ENCODE measurements around the gene RNU1-4.
"Not testable (repeated sequence)": the region's sequence is repeated elsewhere in the genome, so short reads cannot be mapped to it uniquely, and the experiment has no call there.

RNU1-4 gene

DNA sequence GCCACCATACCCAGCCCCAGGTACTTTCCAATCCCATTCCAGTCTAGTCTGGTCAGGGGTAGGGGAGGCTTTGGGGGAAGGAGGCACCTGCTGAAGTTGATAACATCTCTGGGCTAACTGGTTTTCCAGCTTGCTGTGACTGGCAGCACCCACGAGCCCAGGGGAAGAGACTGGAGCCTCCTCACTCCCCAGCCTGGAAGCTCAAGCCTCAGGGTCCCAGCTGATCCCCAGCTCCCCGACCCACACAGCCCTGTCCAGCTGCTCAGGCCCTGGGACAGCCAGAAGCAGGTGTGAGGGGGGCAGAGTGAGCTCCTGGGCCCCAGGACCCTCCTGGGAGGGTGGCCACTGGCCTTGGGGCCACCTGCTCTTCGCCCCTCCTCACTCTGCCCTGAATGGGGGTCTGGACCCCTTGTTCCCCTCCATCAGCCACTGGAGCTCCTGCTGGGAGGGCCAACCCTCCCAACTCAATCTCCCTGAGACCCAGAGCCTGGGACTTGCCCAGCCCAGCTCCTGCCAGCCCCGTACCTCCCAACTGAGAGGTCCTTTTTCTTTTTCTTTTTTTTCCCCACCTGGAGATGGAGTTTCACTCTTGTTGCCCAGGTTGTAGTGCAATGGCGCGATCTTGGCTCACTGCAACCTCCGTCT lies 23.5 kb upstream of the RNU1-4 start:
- no peak overlapping the region for H3K4me3 Mint-ChIP-seq
- H3K27ac Mint-ChIP-seq: peak overlapping the region; percentile 25 to 30
- peaks cover 38 to 70% of the 10 kb centered on the region in 2 donors for H3K27me3 Mint-ChIP-seq
- H3K9me3 Mint-ChIP-seq: no peaks in the 10 kb centered on the region
- no peak for DNase-seq
- H3K4me1 Mint-ChIP-seq (ENCODE audit: low read depth in 2 of 2): no peaks in the 10 kb centered on the region
- H3K36me3 Mint-ChIP-seq (ENCODE audit: insufficient read depth): peaks cover 2% of the 10 kb centered on the region
- no peak for ATAC-seq (replicated peaks)

DNA sequence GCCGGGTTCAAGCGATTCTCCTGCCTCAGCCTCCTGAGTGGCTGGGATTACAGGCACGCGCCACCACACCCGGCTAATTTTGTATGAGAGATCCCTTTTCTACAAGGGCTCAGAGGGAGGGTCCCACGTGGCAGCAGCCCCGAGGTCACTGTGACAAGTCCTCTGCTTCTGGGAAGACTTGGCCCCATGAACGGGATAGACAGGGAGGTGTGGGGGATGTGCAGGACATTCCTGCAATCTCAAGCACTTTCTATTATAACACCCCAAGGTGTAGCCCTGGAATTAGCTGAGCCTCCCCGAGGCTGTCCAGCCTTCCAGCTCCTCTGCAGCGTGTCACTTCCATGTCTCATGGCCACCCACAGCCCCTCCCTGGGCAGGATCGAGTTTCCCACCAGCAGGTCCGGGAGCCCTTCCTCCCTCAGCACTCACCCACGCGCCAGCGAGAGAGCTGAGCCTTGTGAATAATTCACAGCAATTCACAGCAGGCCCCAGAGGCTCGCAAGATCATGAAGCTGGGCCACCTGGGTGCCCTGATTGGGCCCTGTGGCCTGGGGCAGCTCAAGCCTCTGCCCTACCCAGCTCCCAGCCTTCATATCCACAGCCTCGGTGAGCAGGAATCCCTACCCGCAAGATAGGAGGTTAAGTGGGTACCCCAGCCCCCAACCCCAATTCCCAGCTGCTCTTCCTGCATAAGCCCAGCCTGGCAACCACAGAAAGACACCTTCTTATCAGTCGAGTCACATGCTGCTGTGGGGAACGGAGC lies 22.8 kb upstream of the RNU1-4 start:
- Mint-ChIP-seq H3K4me1 (ENCODE audit: low read depth in 2 of 2) (no peaks in the 10 kb centered on the region), H3K9me3 (no peaks in the 10 kb centered on the region), H3K27ac (peak overlapping the region in 1 of 2 donors; percentile 30), H3K27me3 (peaks cover 40 to 70% of the 10 kb centered on the region in 2 donors), H3K36me3 (ENCODE audit: insufficient read depth) (peaks cover 2% of the 10 kb centered on the region), H3K4me3 (no peak overlapping the region)
- ATAC-seq (replicated peaks) (no peak), DNase-seq (no peak)

DNA sequence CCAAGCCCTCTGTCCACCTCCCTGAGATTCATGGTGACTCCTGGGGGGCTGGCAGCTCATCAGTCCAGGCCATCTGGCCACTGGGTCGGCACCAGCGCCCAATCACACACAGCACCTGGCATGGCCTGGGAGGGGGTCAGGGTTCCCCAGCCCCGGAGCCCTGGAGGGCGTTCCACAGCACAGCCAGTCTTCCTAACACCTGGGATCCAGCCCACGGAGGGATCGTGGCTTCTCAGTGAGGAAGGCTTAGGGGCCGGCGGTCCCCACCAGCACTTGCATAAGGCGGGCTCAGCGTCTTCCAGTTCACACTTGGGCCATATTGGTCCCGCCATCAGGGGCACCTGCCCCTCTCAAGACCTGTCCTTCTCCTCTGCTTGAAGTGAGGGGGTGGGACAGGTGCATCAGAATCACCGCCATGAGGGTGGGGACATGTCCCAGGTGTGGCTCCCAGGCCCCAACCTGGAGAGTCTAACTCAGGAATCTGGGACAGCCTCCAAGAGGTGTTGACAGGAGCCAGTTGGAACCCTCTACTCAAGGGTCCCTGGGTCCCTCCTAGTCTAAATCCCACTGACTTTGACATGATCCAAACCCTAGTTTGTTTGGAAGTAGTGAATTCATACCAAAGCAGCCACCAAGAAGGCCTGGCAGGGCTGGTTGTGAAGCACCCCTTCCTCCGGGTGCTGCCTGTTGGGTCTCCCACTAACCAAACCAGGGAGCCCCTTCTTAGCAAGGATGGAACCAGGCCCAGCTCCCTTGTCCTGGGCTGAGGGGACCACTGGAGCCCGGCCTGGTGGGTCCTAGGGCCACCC lies 22.0 kb upstream of the RNU1-4 start:
- not testable (repeated sequence) for DNase-seq; H3K27ac Mint-ChIP-seq; ATAC-seq (replicated peaks); H3K9me3 Mint-ChIP-seq; H3K4me1 Mint-ChIP-seq (ENCODE audit: low read depth in 2 of 2); H3K36me3 Mint-ChIP-seq (ENCODE audit: insufficient read depth); H3K4me3 Mint-ChIP-seq
- H3K27me3 Mint-ChIP-seq: peaks cover 40 to 62% of the 10 kb centered on the region in 2 donors

DNA sequence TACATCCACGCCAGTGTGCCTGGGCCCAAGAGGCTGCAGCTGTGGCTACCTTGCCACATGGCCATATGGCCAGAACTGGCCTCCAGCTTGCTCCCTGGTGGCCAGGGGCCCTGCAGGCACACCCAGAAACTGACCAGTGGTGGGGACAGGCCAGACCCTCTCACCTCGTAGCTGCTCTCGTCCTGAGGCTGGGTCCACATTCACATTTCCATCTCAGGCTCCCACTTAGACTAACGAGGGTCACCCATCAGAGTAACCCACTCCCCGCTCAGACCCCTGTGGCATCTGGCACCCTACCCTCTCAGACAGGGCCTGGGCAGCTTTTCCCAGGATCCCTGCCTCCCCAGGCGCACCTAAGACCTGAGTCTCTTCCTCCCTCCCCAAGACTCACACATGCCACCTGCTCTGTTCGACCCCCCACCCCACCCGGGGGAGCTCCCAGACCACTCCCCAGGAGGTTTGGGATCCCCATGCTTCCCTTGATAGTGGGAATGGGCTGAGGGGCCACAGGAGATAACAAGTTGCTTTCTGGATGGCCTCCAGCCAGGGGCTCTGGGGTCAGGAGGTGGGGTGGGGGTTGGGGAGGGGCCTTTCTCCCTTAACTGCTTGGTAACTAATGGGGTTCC lies 21.3 kb upstream of the RNU1-4 start:
- Mint-ChIP-seq H3K36me3 (ENCODE audit: insufficient read depth) (peaks cover 2% of the 10 kb centered on the region), H3K4me3 (no peak overlapping the region), H3K4me1 (ENCODE audit: low read depth in 2 of 2) (no peaks in the 10 kb centered on the region), H3K9me3 (no peaks in the 10 kb centered on the region), H3K27ac (no peak overlapping the region), H3K27me3 (peaks cover 40 to 60% of the 10 kb centered on the region in 2 donors)
- no peak for ATAC-seq (replicated peaks)
- no peak for DNase-seq

DNA sequence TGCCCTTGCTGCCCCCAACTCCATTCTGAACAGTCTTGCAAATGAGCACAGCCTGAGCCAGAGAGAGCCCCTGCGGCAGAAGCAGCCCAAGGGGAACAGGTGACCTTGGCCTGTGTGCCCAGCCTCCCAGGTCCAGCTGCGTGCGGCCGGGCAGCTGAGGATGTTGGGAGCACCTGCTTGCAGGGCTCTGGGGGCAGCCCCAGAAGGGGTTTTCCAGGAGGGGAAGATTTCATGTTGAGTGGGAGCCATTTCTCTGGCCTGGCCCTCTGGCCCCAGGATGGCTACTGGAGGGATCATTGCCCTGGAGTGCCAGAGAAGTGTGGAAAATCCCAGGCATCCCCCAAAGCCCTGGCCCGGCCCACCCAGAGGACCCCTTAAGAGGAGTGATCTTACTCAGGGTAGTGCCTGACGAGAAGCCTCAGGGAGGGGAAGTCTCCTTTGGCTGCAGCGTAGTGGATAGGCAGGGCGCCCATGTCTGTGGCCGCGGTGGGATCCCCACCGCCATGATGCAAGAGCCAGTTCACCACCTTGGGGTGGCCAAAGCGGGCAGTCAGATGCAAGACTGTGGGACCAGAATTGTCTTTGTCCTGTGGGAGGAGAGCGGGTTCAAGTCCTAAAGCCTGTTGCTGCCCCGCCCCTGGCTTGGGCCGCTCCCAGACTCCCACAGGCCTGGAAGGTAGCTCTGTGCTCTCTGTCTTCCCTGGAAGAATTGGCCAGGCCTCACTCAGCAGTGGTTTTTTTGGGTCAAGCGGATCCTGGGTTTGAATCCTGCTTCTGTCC lies 20.6 kb upstream of the RNU1-4 start:
- H3K4me1 Mint-ChIP-seq (ENCODE audit: low read depth in 2 of 2): no peaks in the 10 kb centered on the region
- H3K27ac Mint-ChIP-seq: no peak overlapping the region
- ATAC-seq (replicated peaks) (no peak), DNase-seq (no peak)
- H3K9me3 Mint-ChIP-seq: no peaks in the 10 kb centered on the region
- H3K36me3 Mint-ChIP-seq (ENCODE audit: insufficient read depth): peaks cover 2% of the 10 kb centered on the region
- peaks cover 40 to 60% of the 10 kb centered on the region in 2 donors for H3K27me3 Mint-ChIP-seq
- H3K4me3 Mint-ChIP-seq: no peak overlapping the region

DNA sequence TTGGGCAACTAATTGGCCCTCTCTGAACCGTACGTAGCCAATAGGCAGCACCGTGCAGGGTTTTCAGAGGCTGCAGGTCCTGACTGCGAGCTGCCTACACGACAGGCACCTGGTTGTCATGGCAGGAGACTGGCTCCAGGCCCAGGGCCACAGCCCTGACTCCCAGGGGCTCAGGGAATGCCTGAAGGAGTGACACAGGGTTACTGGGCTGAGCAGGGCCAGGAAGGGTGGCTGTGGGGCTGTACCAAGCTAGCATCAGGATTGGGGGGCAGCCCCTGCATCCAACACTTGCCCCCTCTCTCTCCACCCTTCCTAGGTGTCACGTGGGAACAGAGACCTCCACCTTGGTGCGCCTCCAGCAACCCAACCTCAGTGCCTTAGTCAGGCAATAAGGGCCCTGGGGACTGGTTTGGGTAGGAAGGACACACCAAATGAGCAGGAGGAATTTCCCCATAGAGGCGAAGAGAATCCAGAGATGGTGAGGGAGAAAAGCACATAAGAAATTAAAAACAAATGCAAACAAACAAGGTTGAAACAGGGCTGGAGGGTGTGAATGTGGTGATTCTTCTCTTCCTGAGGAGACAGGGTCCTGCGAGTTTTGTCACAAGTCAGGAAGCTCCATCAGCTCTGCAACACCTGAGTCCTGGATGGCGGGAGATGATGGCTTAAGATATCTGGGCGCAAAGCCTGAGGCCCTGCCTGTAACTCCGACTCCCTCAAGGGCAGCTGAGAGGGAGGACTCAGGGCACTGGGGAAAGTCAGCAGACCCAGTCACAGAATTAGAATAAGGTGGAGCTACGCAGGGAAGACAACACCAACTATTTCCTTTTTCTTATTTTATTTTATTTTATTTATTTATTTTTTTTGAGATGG lies 19.7 kb upstream of the RNU1-4 start:
- peaks cover 1% of the 10 kb centered on the region for H3K36me3 Mint-ChIP-seq (ENCODE audit: insufficient read depth)
- ATAC-seq (replicated peaks) (no peak), DNase-seq (no peak)
- H3K27me3 Mint-ChIP-seq: peaks cover 40 to 60% of the 10 kb centered on the region in 2 donors
- H3K4me3 Mint-ChIP-seq: no peak overlapping the region
- no peaks in the 10 kb centered on the region for H3K9me3 Mint-ChIP-seq
- no peak overlapping the region for H3K27ac Mint-ChIP-seq
- no peaks in the 10 kb centered on the region for H3K4me1 Mint-ChIP-seq (ENCODE audit: low read depth in 2 of 2)

DNA sequence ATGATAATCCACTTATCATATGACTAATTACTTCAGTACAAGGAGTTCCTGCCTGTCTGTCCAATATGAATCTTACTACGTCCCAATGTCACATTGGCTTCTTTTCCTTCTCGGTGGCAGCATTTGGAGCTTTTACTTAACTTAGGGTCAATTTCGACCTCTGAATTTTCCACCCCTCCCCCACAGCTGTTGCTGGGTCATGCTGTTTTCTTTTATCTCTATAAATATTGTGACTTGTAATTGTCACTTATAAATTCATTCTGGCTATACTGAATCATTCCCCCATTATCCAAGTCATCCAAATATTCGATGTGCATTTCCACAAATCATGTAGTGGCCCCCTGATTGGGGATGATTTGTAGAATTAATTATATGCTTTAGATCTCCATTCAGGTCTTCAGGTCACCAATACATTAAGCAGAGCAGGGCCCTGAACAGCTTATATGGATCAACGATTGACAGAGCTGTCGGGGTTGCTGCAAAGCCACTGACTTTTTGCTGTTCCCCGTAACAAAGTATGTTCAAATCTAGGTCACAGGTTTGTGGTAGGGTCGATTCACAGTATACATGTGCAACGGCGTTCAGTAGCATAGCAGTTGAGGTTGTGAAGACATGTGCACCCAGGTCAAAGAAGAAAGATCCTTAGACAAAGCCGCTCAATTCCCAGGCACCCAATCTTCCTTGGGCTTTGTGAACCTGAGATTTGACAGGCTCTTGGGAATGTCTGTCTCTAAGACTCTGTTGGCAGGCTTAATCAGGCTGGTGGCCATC lies 18.3 kb upstream of the RNU1-4 start:
- no peak overlapping the region for H3K4me3 Mint-ChIP-seq
- H3K9me3 Mint-ChIP-seq: no peaks in the 10 kb centered on the region
- peaks cover 38 to 46% of the 10 kb centered on the region in 2 donors for H3K27me3 Mint-ChIP-seq
- DNase-seq (no peak), ATAC-seq (replicated peaks) (no peak)
- H3K27ac Mint-ChIP-seq: no peak overlapping the region
- H3K36me3 Mint-ChIP-seq (ENCODE audit: insufficient read depth): no peaks in the 10 kb centered on the region
- H3K4me1 Mint-ChIP-seq (ENCODE audit: low read depth in 2 of 2): no peaks in the 10 kb centered on the region

DNA sequence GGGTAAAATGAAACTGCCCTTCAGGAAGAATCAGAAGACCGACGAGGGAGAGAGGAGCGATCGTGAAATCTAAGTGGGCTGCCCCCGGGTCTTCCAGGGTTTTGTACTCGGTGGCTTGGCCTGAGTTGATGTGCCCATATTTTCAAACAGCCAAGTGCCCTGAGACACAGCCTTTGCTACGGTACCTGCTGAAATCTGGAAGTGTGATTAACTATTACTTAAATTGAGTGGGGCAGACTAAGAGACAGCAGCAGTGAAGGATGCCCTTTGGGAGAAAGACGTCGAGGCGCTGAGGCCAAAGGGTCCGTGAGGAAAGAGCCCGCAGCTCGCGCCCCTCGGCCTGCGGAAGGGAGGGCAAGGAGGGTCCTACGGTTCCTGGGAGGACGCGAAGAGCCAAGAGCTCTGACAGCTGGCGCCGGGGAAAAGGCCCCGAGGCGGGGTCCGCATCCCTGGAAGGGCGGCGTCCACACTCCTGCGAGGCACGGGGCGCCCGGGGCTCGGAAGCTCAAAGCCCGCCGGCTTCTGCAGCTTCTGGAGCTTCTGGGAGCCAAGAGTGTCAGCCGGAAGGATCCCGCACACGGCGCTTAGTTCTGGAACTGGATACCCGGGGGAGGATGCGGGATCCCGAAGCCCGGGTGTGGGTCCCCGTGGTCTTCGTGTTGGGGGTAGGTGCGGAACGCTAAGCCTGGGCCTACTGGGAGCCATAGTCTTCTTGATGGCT lies 15.4 kb upstream of the RNU1-4 start:
- no peaks in the 10 kb centered on the region for H3K4me1 Mint-ChIP-seq (ENCODE audit: low read depth in 2 of 2)
- H3K27ac Mint-ChIP-seq: no peak overlapping the region
- no peak overlapping the region for H3K4me3 Mint-ChIP-seq
- DNase-seq (peak in 1 of 3 experiments; percentile 5), ATAC-seq (replicated peaks) (no peak)
- no peaks in the 10 kb centered on the region for H3K36me3 Mint-ChIP-seq (ENCODE audit: insufficient read depth)
- H3K9me3 Mint-ChIP-seq: no peaks in the 10 kb centered on the region
- peaks cover 14 to 18% of the 10 kb centered on the region in 2 donors for H3K27me3 Mint-ChIP-seq

DNA sequence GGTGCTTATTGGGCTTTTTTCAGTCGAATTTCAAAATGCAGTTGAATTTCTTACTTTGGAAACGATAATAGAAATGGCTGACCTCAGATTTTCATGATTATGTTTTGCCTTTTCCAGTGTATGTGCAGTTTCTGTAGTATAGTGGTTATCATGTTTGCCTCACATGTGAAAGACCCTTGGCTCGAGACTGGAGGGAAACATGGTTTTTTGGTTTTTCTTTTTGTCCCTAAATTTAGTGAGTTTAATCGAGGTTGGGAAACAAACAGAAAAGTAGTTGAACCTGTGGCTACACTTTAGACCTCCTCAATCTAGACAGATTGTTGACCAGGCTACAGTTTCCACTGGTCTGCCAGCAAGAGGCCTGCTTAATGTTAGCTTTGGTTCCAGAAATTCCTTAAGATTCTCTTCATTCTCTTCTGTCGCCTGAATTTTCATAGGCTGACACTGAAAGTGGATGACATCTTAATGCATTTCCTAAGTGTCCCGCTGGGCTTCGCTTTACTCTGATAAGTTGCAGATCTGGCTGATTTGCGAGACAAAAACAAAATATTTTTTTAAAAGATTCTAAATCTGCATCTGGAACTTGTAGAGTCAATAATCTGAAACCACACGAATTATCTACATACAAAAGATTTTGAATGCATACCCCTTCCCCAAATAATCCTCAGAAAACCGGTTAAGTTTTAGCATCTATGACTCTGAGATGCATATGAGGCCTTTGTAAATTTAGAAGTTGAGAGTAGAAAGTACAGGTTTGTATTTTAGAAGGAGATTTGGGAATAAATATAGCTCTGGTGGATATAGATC lies 14.7 kb upstream of the RNU1-4 start:
- not testable (repeated sequence) for H3K4me3 Mint-ChIP-seq

DNA sequence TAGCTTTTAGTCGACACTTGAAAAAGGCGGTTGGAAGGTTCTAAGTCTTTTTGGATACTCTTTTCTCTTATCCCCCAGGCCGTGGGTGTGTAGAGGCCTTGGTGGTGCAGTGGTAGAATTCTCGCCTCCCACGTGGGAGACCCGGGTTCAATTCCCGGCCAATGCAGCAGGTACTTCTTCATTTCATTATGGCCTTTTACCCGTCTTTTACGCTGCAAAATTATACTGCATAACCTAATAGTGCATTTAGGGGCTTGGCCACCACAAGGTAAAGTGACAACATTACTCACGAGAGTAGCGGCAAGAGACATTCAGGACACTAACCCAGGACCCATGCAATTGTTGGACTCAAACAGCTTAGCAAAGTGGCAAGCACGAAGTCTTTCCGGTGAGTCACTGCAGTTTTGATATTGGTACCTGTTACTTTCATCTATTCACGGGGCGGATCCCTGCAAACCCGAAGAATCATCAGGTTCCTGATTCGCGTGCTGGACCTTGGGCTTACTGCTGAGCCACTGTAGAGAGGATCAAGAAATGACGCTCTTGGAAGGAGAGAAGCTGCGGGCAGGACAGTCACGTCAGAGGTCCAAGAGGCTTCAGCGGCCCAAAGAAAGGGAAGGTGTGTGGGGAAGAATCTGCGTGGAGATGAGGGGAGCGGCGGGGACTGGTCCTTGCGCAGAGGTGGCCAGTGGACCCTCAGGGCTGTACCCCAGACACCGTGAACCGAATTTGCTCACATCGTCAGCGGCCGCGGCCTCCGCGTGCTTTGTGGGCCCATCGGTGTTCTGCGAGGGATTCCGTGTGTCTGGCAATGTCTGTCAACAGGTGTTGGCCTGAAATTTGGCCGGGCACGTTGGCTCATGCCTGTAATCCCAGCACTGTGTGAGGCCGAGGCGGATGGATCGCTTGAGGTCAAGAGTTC lies 12.9 kb upstream of the RNU1-4 start:
- no peak overlapping the region for H3K4me3 Mint-ChIP-seq
- H3K27me3 Mint-ChIP-seq: no peaks in the 10 kb centered on the region
- no peaks in the 10 kb centered on the region for H3K9me3 Mint-ChIP-seq
- H3K36me3 Mint-ChIP-seq (ENCODE audit: insufficient read depth): no peaks in the 10 kb centered on the region
- DNase-seq: peak in 2 of 3 experiments; percentile 37 to 51
- H3K27ac Mint-ChIP-seq: no peak overlapping the region
- ATAC-seq (replicated peaks): peak; percentile 55
- no peaks in the 10 kb centered on the region for H3K4me1 Mint-ChIP-seq (ENCODE audit: low read depth in 2 of 2)

More for the DNA sequence above, 14.7 kb upstream of the RNU1-4 start:
- H3K4me1 Mint-ChIP-seq (ENCODE audit: low read depth in 2 of 2); H3K36me3 Mint-ChIP-seq (ENCODE audit: insufficient read depth); H3K9me3 Mint-ChIP-seq; ATAC-seq (replicated peaks); H3K27ac Mint-ChIP-seq; DNase-seq: not testable (repeated sequence)
- peaks cover 10% of the 10 kb centered on the region in 2 donors for H3K27me3 Mint-ChIP-seq
